H1 (cell line): ENCODE data around the gene MYH11. TPM values are rescaled to one million over a fixed set of nuclear protein-coding genes. Genes with fewer than 3 reads are reported as not detected.

Experiments
- CTCF ChIA-PET: fragments of 300-600 bp; sonication (Branson Sonifier 250); formaldehyde crosslinking; loops from one replicate; lab custom pipeline; 2021; ENCODE audit not compliant: partially characterized antibody; lab: Charles Lee
- POLR2A ChIA-PET: fragments of 300-600 bp; sonication (Branson Sonifier 250); formaldehyde crosslinking; loops from one replicate; lab custom pipeline; 2021; ENCODE audit warnings: inconsistent platforms; ENCODE audit not compliant: partially characterized antibody; lab: Charles Lee
- DNase-seq, 2 experiments: peaks; one replicate each; pipeline versions ENCODE4 v3.0.0 to v3.0.0-alpha.2; 2010 to 2022; ENCODE audit warnings: low spot score in 2 of 2, low read depth in 1 of 2, mixed read lengths in 1 of 2
- FAIRE-seq: peaks from 2 replicates; lab custom pipeline; 2011; peaks lifted over from hg19 to GRCh38; lab: Jason Lieb, UNC
- H2AFZ ChIP-seq: 2 replicates; pipeline ENCODE4 v1.8.1; 2012; ENCODE audit warnings: low read length, inconsistent platforms
- H2AK5ac ChIP-seq: 2 replicates; pipeline ENCODE4 v1.6.1; 2013; ENCODE audit warnings: low read depth, low read length
- H2BK120ac ChIP-seq: replicated peaks from 2 replicates; pipeline ENCODE3; 2013; ENCODE audit warnings: low read depth, low read length, inconsistent platforms
- H2BK12ac ChIP-seq: 2 replicates; pipeline ENCODE4 v1.6.1; 2013; ENCODE audit warnings: low read depth, low read length
- H2BK15ac ChIP-seq: 2 replicates; pipeline ENCODE4 v1.6.1; 2013; ENCODE audit warnings: low read length
- H2BK20ac ChIP-seq: 2 replicates; pipeline ENCODE4 v1.6.1; 2013; ENCODE audit warnings: low read length
- H2BK5ac ChIP-seq: 2 replicates; pipeline ENCODE4 v1.6.1; 2013; ENCODE audit warnings: low read depth, low read length
- H3K14ac ChIP-seq: 2 replicates; pipeline ENCODE4 v1.6.1; 2013; ENCODE audit warnings: inconsistent platforms; ENCODE audit not compliant: insufficient read length
- H3K18ac ChIP-seq: 2 replicates; pipeline ENCODE4 v1.6.1; 2013; ENCODE audit warnings: low read length; ENCODE audit errors: extremely low read depth
- H3K23ac ChIP-seq: 2 replicates; pipeline ENCODE4 v1.6.1; 2013; ENCODE audit warnings: inconsistent platforms; ENCODE audit not compliant: insufficient read length
- H3K23me2 ChIP-seq: 2 replicates; pipeline ENCODE4 v1.6.1; 2013; ENCODE audit warnings: low read depth, low read length
- H3K27ac ChIP-seq: 2 replicates; pipeline ENCODE4 v1.6.1; 2011; ENCODE audit warnings: low read depth, low read length, inconsistent platforms
- H3K27me3 ChIP-seq, 4 experiments: replicated peaks in 1 of 4; 1 replicate in 1 of 4; 2 replicates in 3 of 4; pipeline versions ENCODE4 v1.6.1 to v1.8.1; 2011 to 2013; ENCODE audit warnings: low read length in 3 of 4, mild to moderate bottlenecking in 3 of 4, inconsistent platforms in 2 of 4, mixed read lengths in 2 of 4, moderate library complexity in 1 of 4; ENCODE audit not compliant: control insufficient read depth in 3 of 4, insufficient read depth in 3 of 4; ENCODE audit errors: extremely low read depth in 1 of 4
- H3K36me3 ChIP-seq, 4 experiments: 2 replicates each; pipeline versions ENCODE4 v1.6.1 to v1.8.1; 2011 to 2013; ENCODE audit warnings: mild to moderate bottlenecking in 4 of 4, low read length in 3 of 4, moderate library complexity in 2 of 4, control low read depth in 1 of 4, inconsistent platforms in 1 of 4; ENCODE audit not compliant: insufficient read depth in 4 of 4, control insufficient read depth in 2 of 4
- H3K4ac ChIP-seq: replicated peaks from 2 replicates; pipeline ENCODE3; 2013; ENCODE audit warnings: low read length, low read depth, mixed read lengths, inconsistent platforms; ENCODE audit not compliant: insufficient read length
- H3K4me1 ChIP-seq, 4 experiments: replicated peaks in 1 of 4; 1 replicate in 1 of 4; 2 replicates in 3 of 4; pipeline versions ENCODE4 v1.6.1 to v1.8.1; 2011 to 2013; ENCODE audit warnings: low read length in 3 of 4, inconsistent platforms in 2 of 4, mixed read lengths in 1 of 4; ENCODE audit not compliant: insufficient read depth in 4 of 4, control insufficient read depth in 3 of 4
- H3K4me2 ChIP-seq, 2 experiments: 2 replicates each; pipeline versions ENCODE4 v1.6.1 to v1.8.1; 2011 to 2013; ENCODE audit warnings: low read depth in 2 of 2, low read length in 2 of 2, control low read depth in 1 of 2, inconsistent platforms in 1 of 2, mild to moderate bottlenecking in 1 of 2; ENCODE audit not compliant: insufficient read depth in 1 of 2
- H3K4me3 ChIP-seq, 4 experiments: fragments of 200-600, 300-600 bp in 1 of 4; sonication (generic), shearing (Covaris generic), sonication (Bioruptor Twin) in 1 of 4; 2 replicates each; pipeline versions ENCODE4 v1.5.1 to v1.8.1; 2011 to 2016; ENCODE audit warnings: low read length in 4 of 4, low read depth in 3 of 4, control low read depth in 2 of 4, inconsistent platforms in 2 of 4, mild to moderate bottlenecking in 2 of 4, mixed read lengths in 1 of 4, moderate library complexity in 1 of 4; ENCODE audit not compliant: insufficient read depth in 2 of 4; ENCODE audit errors: extremely low read depth in 1 of 4
- H3K56ac ChIP-seq: replicated peaks from 2 replicates; pipeline ENCODE3; 2013; ENCODE audit warnings: low read depth, mild to moderate bottlenecking, mixed read lengths, low read length, inconsistent platforms; ENCODE audit not compliant: insufficient read length
- H3K79me1 ChIP-seq: 2 replicates; pipeline ENCODE4 v1.6.1; 2013; ENCODE audit warnings: low read depth, low read length, control low read depth
- H3K79me2 ChIP-seq, 2 experiments: 2 replicates each; pipeline versions ENCODE4 v1.6.1 to v1.8.1; 2012 to 2013; ENCODE audit warnings: low read length in 2 of 2, mild to moderate bottlenecking in 2 of 2, inconsistent platforms in 1 of 2; ENCODE audit not compliant: insufficient read depth in 2 of 2, control insufficient read depth in 1 of 2
- H3K9ac ChIP-seq, 4 experiments: replicated peaks in 1 of 4; 1 replicate in 1 of 4; 2 replicates in 3 of 4; pipeline versions ENCODE4 v1.6.1 to v1.8.1; 2011 to 2013; ENCODE audit warnings: low read depth in 3 of 4, low read length in 3 of 4, control low read depth in 2 of 4, mild to moderate bottlenecking in 2 of 4, moderate library complexity in 2 of 4, inconsistent platforms in 1 of 4; ENCODE audit errors: extremely low read depth in 1 of 4
- H3K9me3 ChIP-seq, 2 experiments: 2 replicates each; pipeline versions ENCODE4 v1.6.1 to v1.8.1; 2012 to 2013; ENCODE audit warnings: mild to moderate bottlenecking in 2 of 2, moderate library complexity in 2 of 2, control low read depth in 1 of 2, inconsistent platforms in 1 of 2, low read depth in 1 of 2, low read length in 1 of 2, mixed read lengths in 1 of 2; ENCODE audit not compliant: insufficient read depth in 2 of 2
- H4K20me1 ChIP-seq, 2 experiments: replicated peaks in 1 of 2; 2 replicates each; pipeline versions ENCODE3 to v1.8.1; 2011 to 2013; ENCODE audit warnings: inconsistent platforms in 2 of 2, low read length in 2 of 2, mild to moderate bottlenecking in 1 of 2; ENCODE audit not compliant: insufficient read depth in 2 of 2, control insufficient read depth in 1 of 2
- H4K5ac ChIP-seq: 2 replicates; pipeline ENCODE4 v1.6.1; 2013; ENCODE audit warnings: low read length, low read depth, mixed read lengths, inconsistent platforms; ENCODE audit not compliant: insufficient read length
- H4K8ac ChIP-seq: 2 replicates; pipeline ENCODE4 v1.8.0; 2013; ENCODE audit warnings: mild to moderate bottlenecking, moderate library complexity, low read length, inconsistent platforms; ENCODE audit not compliant: insufficient read depth; ENCODE audit errors: extremely low read depth
- H4K91ac ChIP-seq: replicated peaks from 2 replicates; pipeline ENCODE3; 2013; ENCODE audit warnings: low read length, mixed read lengths, inconsistent platforms; ENCODE audit not compliant: insufficient read length
- CTCF ChIP-seq, 3 experiments: IDR thresholded peaks; 1 replicate in 2 of 3; 2 replicates in 1 of 3; pipeline versions ENCODE4 v1.5.1 to v1.6.1; 2011; ENCODE audit warnings: low read length in 3 of 3, mild to moderate bottlenecking in 3 of 3, inconsistent platforms in 2 of 3, low read depth in 1 of 3, moderate library complexity in 1 of 3; ENCODE audit not compliant: insufficient read depth in 1 of 3; ENCODE audit errors: control extremely low read depth in 1 of 3
- JUND ChIP-seq: IDR thresholded peaks from 2 replicates; pipeline ENCODE4 v1.6.1; 2011; ENCODE audit warnings: mild to moderate bottlenecking, improper control_type of control experiment, low read length
- POU5F1 ChIP-seq: IDR thresholded peaks from 2 replicates; pipeline ENCODE4 v1.6.1; 2011; ENCODE audit warnings: low read depth, mild to moderate bottlenecking, low read length, moderate library complexity
- WGBS, 2 experiments: shearing (Covaris generic) in 1 of 2; methylation state at CpG; one replicate each; pipeline versions ENCODE4 v1.1.6 to v1.1.7; 2013 to 2015; ENCODE audit warnings: low lambda C conversion rate in 2 of 2, mixed read lengths in 2 of 2, inconsistent platforms in 1 of 2, low coverage in 1 of 2, missing lambda C conversion rate in 1 of 2; ENCODE audit not compliant: insufficient replicate concordance in 2 of 2, insufficient coverage in 1 of 2, insufficient read length in 1 of 2; ENCODE audit errors: extremely low coverage in 1 of 2, missing lambda C conversion rate in 1 of 2; 5-methylcytosine and 5-hydroxymethylcytosine counted together
- polyA plus RNA-seq, 7 experiments: library from polyadenylated mRNA; depleted of rRNA in 3 of 7; stranded (reverse) in 5 of 7; unstranded in 2 of 7; fragments of >200 nt in 5 of 7; fragments of 200-250 nt in 2 of 7; gene quantifications; 1 replicate in 5 of 7; 2 replicates in 1 of 7; 4 replicates in 1 of 7; pipeline versions ENCODE4 v1.2.1 to v1.2.3, GENCODE V29; 2011 to 2013; ENCODE audit warnings: missing spikeins in 2 of 7, mixed read lengths in 2 of 7
- total RNA-seq: library from RNA; stranded (reverse); fragmentation: NEBNext Ultra II Directional; extraction: Animal tissue kit (Norgen Biotek cat#: 25700); gene quantifications from 2 replicates; pipeline ENCODE4 v1.2.1, GENCODE V29; 2021

MYH11 gene
- total and polyA plus RNA-seq, 2 of the 8 experiments (the other 6 are each of a cell fraction or from before 2014, with no cell fraction given), result 0.11 to 0.78 TPM

GRCh38 chr16:15768201-15768600 lies 88.6 kb downstream of the MYH11 start:
- CTCF ChIA-PET, result interaction anchor here (0.8 to 1.7 kb wide), 5 partner anchors 8 to 49 kb away, joined by 3 to 5 read pairs (median 3); no protein-coding TSS in a partner anchor
- Histone ChIP-seq H2BK5ac (no peak overlapping the region), H3K23me2 (peaks cover 9% of the 10 kb centered on the region; the same call in 1 of the 2 replicates), H2BK12ac (no peak overlapping the region), H3K79me2 (no peaks in the 10 kb centered on the region), H3K4me2 (no peak overlapping the region), H3K4me3 (no peak overlapping the region), H3K4ac (no peak overlapping the region), H2AFZ (no peak overlapping the region), H4K8ac (no peak overlapping the region), H4K20me1 (peaks cover 0 to 2% of the 10 kb centered on the region in 2 experiments), H3K9me3 (no peaks in the 10 kb centered on the region), H2BK15ac (no peak overlapping the region), H2BK120ac (no peak overlapping the region), H2AK5ac (no peak overlapping the region), H3K9ac (no peak overlapping the region), H3K23ac (no peak overlapping the region), H3K27me3 (no peaks in the 10 kb centered on the region), H3K27ac (no peak overlapping the region), H3K4me1 (no peaks in the 10 kb centered on the region), H3K56ac (no peak overlapping the region), H4K5ac (no peak overlapping the region), H3K36me3 (no peaks in the 10 kb centered on the region), H2BK20ac (no peak overlapping the region), H3K14ac (no peak overlapping the region), H3K18ac (no peak overlapping the region), H3K79me1 (no peaks in the 10 kb centered on the region), H4K91ac (no peak overlapping the region)
- no peak for DNase-seq
- WGBS, 2 experiments, result 88% methylated on average over 4 of the region's 4 CpGs; no CpG with 5 or more reads in 1 of the 2 experiments
- POLR2A ChIA-PET, result no interaction called here
- no peak for FAIRE-seq
- TF ChIP-seq CTCF (IDR thresholded peaks at IDR 0.05; ENCODE audit: control extremely low read depth in 1 of 3, insufficient read depth in 1 of 3, low read depth in 1 of 3, low read length in 3 of 3) (no peak), POU5F1 (no peak), JUND (no peak)
